BJ (cell line): ENCODE results near the gene CCR9. TPM values are rescaled to one million over a fixed set of nuclear protein-coding genes. Genes with fewer than 3 reads are reported as not detected.

ENCODE experiments used
- CTCF ChIA-PET: fragments of 350-600 bp; formaldehyde crosslinking; extraction: SDS; loops from one replicate; lab custom pipeline; 2021; ENCODE audit warnings: antibody characterized with exemption, inconsistent platforms; lab: Yijun Ruan, JAX
- POLR2A ChIA-PET: fragments of 300-600 bp; sonication (Branson Sonifier 250); formaldehyde crosslinking; extraction: SDS; loops from one replicate; lab custom pipeline; 2021; ENCODE audit warnings: antibody characterized with exemption; lab: Charles Lee
- DNase-seq: peaks from one replicate; pipeline ENCODE4 v3.0.0-alpha.2; 2011; ENCODE audit warnings: low read depth
- H3K27me3 ChIP-seq: 2 replicates; pipeline ENCODE4 v1.6.0; 2011; ENCODE audit warnings: low read length; ENCODE audit not compliant: control insufficient read depth, insufficient read depth
- H3K36me3 ChIP-seq: 2 replicates; pipeline ENCODE4 v1.5.1; 2011; ENCODE audit warnings: low read length; ENCODE audit not compliant: control insufficient read depth, insufficient read depth
- H3K4me3 ChIP-seq: 2 replicates; pipeline ENCODE4 v1.5.1; 2011; ENCODE audit warnings: low read depth, mild to moderate bottlenecking, control low read depth, low read length
- CTCF ChIP-seq: IDR thresholded peaks from 2 replicates; pipeline ENCODE4 v1.5.1; 2011; ENCODE audit warnings: low read depth, mild to moderate bottlenecking, control low read depth, inconsistent platforms, low read length, moderate library complexity; ENCODE audit not compliant: insufficient read depth
- polyA plus RNA-seq: library from polyadenylated mRNA; depleted of rRNA; stranded (reverse); fragments of >200 nt; gene quantifications from 2 replicates; pipeline ENCODE4 v1.2.3, GENCODE V29; 2011

CCR9 gene
- polyA plus RNA-seq, 1 experiment = not detected

GRCh38 chr3:45946875-45947274, 60.5 kb downstream of the CCR9 start:
- no peak for DNase-seq
- Histone ChIP-seq H3K4me3 (no peak overlapping the region), H3K36me3 (peaks cover 18% of the 10 kb centered on the region), H3K27me3 (no peaks in the 10 kb centered on the region; the same call in 1 of the 2 replicates)
- TF ChIP-seq CTCF = no peak
- CTCF ChIA-PET = interaction anchor here (0.9 to 27.4 kb wide), 4 partner anchors 8 to 136 kb away, joined by 3 to 541 read pairs (median 8); no protein-coding TSS in a partner anchor
- POLR2A ChIA-PET = no interaction called here

GRCh38 chr3:45947361-45947760, 61.0 kb downstream of the CCR9 start:
- Histone ChIP-seq H3K27me3 (no peaks in the 10 kb centered on the region; the same call in 1 of the 2 replicates), H3K4me3 (no peak overlapping the region), H3K36me3 (peaks cover 19% of the 10 kb centered on the region)
- no peak for TF ChIP-seq CTCF
- no peak for DNase-seq
- POLR2A ChIA-PET = no interaction called here
- CTCF ChIA-PET = interaction anchor here (0.9 to 27.4 kb wide), 4 partner anchors 8 to 136 kb away, joined by 3 to 541 read pairs (median 8); no protein-coding TSS in a partner anchor

GRCh38 chr3:45948311-45948781, 62.0 kb downstream of the CCR9 start:
- peak; percentile 98 for DNase-seq
- ChIA-PET POLR2A (no interaction called here), CTCF (interaction anchor here (0.7 to 27.4 kb wide), 6 partner anchors 9 to 135 kb away, joined by 3 to 541 read pairs (median 4); partner anchors contain the start of gene XCR1)
- no peak for TF ChIP-seq CTCF
- H3K27me3 ChIP-seq = no peaks in the 10 kb centered on the region; the same call in 1 of the 2 replicates
- H3K36me3 ChIP-seq = peaks cover 19% of the 10 kb centered on the region
- H3K4me3 ChIP-seq = no peak overlapping the region

- CTCF ChIA-PET = interaction anchor here (0.7 to 27.4 kb wide), 5 partner anchors 10 to 134 kb away, joined by 3 to 541 read pairs (median 3); partner anchors contain the start of gene XCR1
- Histone ChIP-seq H3K4me3 (no peak overlapping the region), H3K36me3 (peaks cover 21% of the 10 kb centered on the region), H3K27me3 (no peaks in the 10 kb centered on the region; the same call in 1 of the 2 replicates)
- no peak for TF ChIP-seq CTCF
- POLR2A ChIA-PET = no interaction called here
- DNase-seq = no peak
Measured at GRCh38 chr3:45948881-45949280, 62.5 kb downstream of the CCR9 start.

GRCh38 chr3:45949432-45949831, 63.1 kb downstream of the CCR9 start:
- ChIA-PET POLR2A (no interaction called here), CTCF (interaction anchor here (3.1 to 27.4 kb wide), 2 partner anchors 10 to 134 kb away, joined by 12 to 541 read pairs; no protein-coding TSS in a partner anchor)
- DNase-seq = no peak
- TF ChIP-seq CTCF = no peak
- Histone ChIP-seq H3K36me3 (peaks cover 25% of the 10 kb centered on the region), H3K4me3 (no peak overlapping the region), H3K27me3 (no peaks in the 10 kb centered on the region; the same call in 1 of the 2 replicates)
